Measurements from ENCODE around the gene TMTC3. TPM values are rescaled to one million over a fixed set of nuclear protein-coding genes. Genes with fewer than 3 reads are reported as not detected.

The TMTC3 gene
- total RNA-seq, 1 experiment from 2014 or later = 31.8 TPM

- H3K27ac Mint-ChIP-seq (ENCODE audit: unreplicated experiment) = no peak overlapping the region
- TF ChIP-seq, protein P1, sequence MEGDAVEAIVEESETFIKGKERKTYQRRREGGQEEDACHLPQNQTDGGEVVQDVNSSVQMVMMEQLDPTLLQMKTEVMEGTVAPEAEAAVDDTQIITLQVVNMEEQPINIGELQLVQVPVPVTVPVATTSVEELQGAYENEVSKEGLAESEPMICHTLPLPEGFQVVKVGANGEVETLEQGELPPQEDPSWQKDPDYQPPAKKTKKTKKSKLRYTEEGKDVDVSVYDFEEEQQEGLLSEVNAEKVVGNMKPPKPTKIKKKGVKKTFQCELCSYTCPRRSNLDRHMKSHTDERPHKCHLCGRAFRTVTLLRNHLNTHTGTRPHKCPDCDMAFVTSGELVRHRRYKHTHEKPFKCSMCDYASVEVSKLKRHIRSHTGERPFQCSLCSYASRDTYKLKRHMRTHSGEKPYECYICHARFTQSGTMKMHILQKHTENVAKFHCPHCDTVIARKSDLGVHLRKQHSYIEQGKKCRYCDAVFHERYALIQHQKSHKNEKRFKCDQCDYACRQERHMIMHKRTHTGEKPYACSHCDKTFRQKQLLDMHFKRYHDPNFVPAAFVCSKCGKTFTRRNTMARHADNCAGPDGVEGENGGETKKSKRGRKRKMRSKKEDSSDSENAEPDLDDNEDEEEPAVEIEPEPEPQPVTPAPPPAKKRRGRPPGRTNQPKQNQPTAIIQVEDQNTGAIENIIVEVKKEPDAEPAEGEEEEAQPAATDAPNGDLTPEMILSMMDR (IDR thresholded peaks at IDR 0.05; ENCODE audit: insufficient read depth in 1 of 2, low read depth in 1 of 2, low read length in 1 of 2, severe bottlenecking in 1 of 2, unreplicated experiment in 1 of 2) = no peak
- peaks cover 13% of the 10 kb centered on the region for H3K36me3 Mint-ChIP-seq (ENCODE audit: insufficient read depth, unreplicated experiment)
- H3K36me3 ChIP-seq (ENCODE audit: control insufficient read depth, insufficient read depth, low read length) = no peaks in the 10 kb centered on the region
- ChIA-PET POLR2A (no interaction called here), CTCF (no interaction called here)
- H3K9me3 Mint-ChIP-seq (ENCODE audit: unreplicated experiment) = no peaks in the 10 kb centered on the region
- no peak for DNase-seq
- H3K4me1 Mint-ChIP-seq (ENCODE audit: low read depth, unreplicated experiment) = peaks cover 13% of the 10 kb centered on the region
- intact Hi-C loops (cut with micrococcal nuclease; ENCODE audit: unreplicated experiment) = no loop called here
- no peak overlapping the region for H3K4me3 ChIP-seq (ENCODE audit: low read depth, low read length)
- H3K27me3 ChIP-seq (replicated peaks; ENCODE audit: control insufficient read depth, insufficient read depth, low read length) = no peaks in the 10 kb centered on the region
- no peaks in the 10 kb centered on the region for H3K9me3 ChIP-seq
- BruUV-seq (replicated peaks) = no TSS peak
- H3K27me3 Mint-ChIP-seq (ENCODE audit: insufficient read depth, unreplicated experiment) = no peaks in the 10 kb centered on the region
- peaks cover 4% of the 10 kb centered on the region; the same call in 1 of the 2 replicates for H3K4me1 ChIP-seq
- H3K4me3 Mint-ChIP-seq (ENCODE audit: unreplicated experiment) = no peak overlapping the region
Observed at GRCh38 chr12:88108021-88108420, 34.1 kb upstream of the TMTC3 start.

DNA sequence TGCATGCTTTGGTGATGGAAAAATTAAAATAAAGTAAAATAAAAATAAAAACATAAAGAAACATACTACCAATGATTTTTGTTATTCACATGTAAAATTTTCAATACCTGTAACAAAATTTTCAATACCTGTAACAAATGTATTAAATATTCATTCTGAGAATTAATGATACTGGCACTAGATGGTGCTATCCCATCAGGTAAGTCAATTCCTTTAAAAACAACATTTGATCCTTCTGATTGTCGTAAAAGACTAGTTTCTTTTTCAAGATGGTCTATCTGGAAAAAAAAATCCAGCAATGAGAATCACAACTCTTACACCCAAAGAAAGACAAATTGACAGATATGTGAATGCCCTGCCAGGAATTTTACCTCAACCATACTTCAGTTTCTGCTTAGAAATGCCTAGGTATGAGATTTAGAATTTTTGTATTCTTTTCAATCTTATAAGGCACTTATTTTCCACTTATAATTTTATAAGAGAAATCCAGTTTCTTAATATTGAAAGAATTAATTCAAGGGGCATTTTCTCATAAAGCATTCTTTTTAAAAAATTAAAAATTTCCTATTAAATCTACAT, 30.9 kb upstream of the TMTC3 start:
- peaks cover 21% of the 10 kb centered on the region for H3K36me3 Mint-ChIP-seq (ENCODE audit: insufficient read depth, unreplicated experiment)
- Histone ChIP-seq H3K4me1 (peaks cover 4% of the 10 kb centered on the region; the same call in 1 of the 2 replicates), H3K4me3 (ENCODE audit: low read depth, low read length) (no peak overlapping the region), H3K36me3 (ENCODE audit: control insufficient read depth, insufficient read depth, low read length) (no peaks in the 10 kb centered on the region), H3K27me3 (replicated peaks; ENCODE audit: control insufficient read depth, insufficient read depth, low read length) (no peaks in the 10 kb centered on the region), H3K9me3 (no peaks in the 10 kb centered on the region)
- peaks cover 13% of the 10 kb centered on the region for H3K4me1 Mint-ChIP-seq (ENCODE audit: low read depth, unreplicated experiment)
- H3K9me3 Mint-ChIP-seq (ENCODE audit: unreplicated experiment) = no peaks in the 10 kb centered on the region
- DNase-seq = peak in 1 of 2 experiments; percentile 26
- H3K4me3 Mint-ChIP-seq (ENCODE audit: unreplicated experiment) = no peak overlapping the region
- POLR2A ChIA-PET = interaction anchor here (0.5 kb wide), 1 partner anchor 337 kb away, joined by 3 read pairs; no protein-coding TSS in a partner anchor
- H3K27me3 Mint-ChIP-seq (ENCODE audit: insufficient read depth, unreplicated experiment) = no peaks in the 10 kb centered on the region
- CTCF ChIA-PET = no interaction called here
- no peak overlapping the region for H3K27ac Mint-ChIP-seq (ENCODE audit: unreplicated experiment)
- TF ChIP-seq, protein P1 (IDR thresholded peaks at IDR 0.05; ENCODE audit: insufficient read depth in 1 of 2, low read depth in 1 of 2, low read length in 1 of 2, severe bottlenecking in 1 of 2, unreplicated experiment in 1 of 2) = peak; percentile 34 to 56
- intact Hi-C loops (cut with micrococcal nuclease; ENCODE audit: unreplicated experiment) = loop anchor here (5.0 to 10.0 kb wide), 2 partner anchors 386 to 884 kb away; no protein-coding TSS in a partner anchor
- BruUV-seq (replicated peaks) = no TSS peak

DNA sequence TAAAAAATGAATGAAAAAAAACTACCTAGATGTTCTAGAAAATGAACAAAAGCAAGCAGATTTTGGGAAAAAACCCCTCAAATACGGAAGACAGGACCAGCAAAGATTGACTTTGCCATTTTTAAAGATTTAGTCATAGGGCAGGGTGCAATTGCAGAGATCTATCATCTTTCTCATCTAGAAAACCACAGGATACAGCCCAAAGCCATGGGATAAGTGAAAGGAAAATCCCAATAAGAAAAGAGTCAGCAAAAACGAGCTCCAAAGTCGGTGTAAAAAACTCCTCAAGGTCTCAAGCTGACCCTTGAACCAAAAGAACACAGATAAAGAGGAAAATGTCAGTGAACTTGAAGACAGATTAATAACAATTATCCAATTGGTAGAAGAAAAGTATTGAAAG, 28.2 kb upstream of the TMTC3 start:
- intact Hi-C loops (cut with micrococcal nuclease; ENCODE audit: unreplicated experiment) = loop anchor here (5.0 to 10.0 kb wide), 2 partner anchors 383 to 881 kb away; no protein-coding TSS in a partner anchor
- ChIA-PET POLR2A (no interaction called here), CTCF (no interaction called here)
- peaks cover 4% of the 10 kb centered on the region; the same call in 1 of the 2 replicates for H3K4me1 ChIP-seq
- Mint-ChIP-seq H3K27me3 (ENCODE audit: insufficient read depth, unreplicated experiment) (no peaks in the 10 kb centered on the region), H3K36me3 (ENCODE audit: insufficient read depth, unreplicated experiment) (peaks cover 15% of the 10 kb centered on the region), H3K27ac (ENCODE audit: unreplicated experiment) (no peak overlapping the region), H3K4me1 (ENCODE audit: low read depth, unreplicated experiment) (peaks cover 9% of the 10 kb centered on the region), H3K9me3 (ENCODE audit: unreplicated experiment) (no peaks in the 10 kb centered on the region), H3K4me3 (ENCODE audit: unreplicated experiment) (no peak overlapping the region)
- DNase-seq = no peak
- no peaks in the 10 kb centered on the region; the same call in 1 of the 2 replicates for H3K36me3 ChIP-seq (ENCODE audit: control insufficient read depth, insufficient read depth, low read length)
- TF ChIP-seq, protein P1 (IDR thresholded peaks at IDR 0.05; ENCODE audit: insufficient read depth in 1 of 2, low read depth in 1 of 2, low read length in 1 of 2, severe bottlenecking in 1 of 2, unreplicated experiment in 1 of 2) = no peak
- no peaks in the 10 kb centered on the region for H3K27me3 ChIP-seq (replicated peaks; ENCODE audit: control insufficient read depth, insufficient read depth, low read length)
- no peak overlapping the region for H3K4me3 ChIP-seq (ENCODE audit: low read depth, low read length)
- no peaks in the 10 kb centered on the region for H3K9me3 ChIP-seq
- no TSS peak for BruUV-seq (replicated peaks)
